Mesenchymal stem cell (in vitro differentiated cells and primary cell): Measurements from ENCODE around the gene C19orf25.

Experiments used
- DNase-seq: peaks from one replicate; pipeline ENCODE4 v3.0.0-alpha.2; 2013
- H2AFZ ChIP-seq: one replicate; pipeline ENCODE4 v1.6.1; 2013; ENCODE audit warnings: low read depth, mild to moderate bottlenecking, control low read depth, inconsistent platforms, low read length, moderate library complexity
- H2AK5ac ChIP-seq: 2 replicates; pipeline ENCODE4 v1.6.1; 2013; ENCODE audit warnings: low read length, moderate library complexity, mild to moderate bottlenecking, inconsistent platforms; ENCODE audit not compliant: severe bottlenecking
- H2BK120ac ChIP-seq: one replicate; pipeline ENCODE4 v1.6.1; 2013; ENCODE audit warnings: low read depth, mild to moderate bottlenecking, inconsistent platforms, low read length, moderate library complexity
- H2BK12ac ChIP-seq, 2 experiments: one replicate each; pipeline ENCODE4 v1.6.1; 2013; ENCODE audit warnings: inconsistent platforms in 2 of 2, low read length in 2 of 2, mild to moderate bottlenecking in 2 of 2, moderate library complexity in 2 of 2, control low read depth in 1 of 2
- H2BK15ac ChIP-seq: one replicate; pipeline ENCODE4 v1.6.1; 2013; ENCODE audit warnings: mild to moderate bottlenecking, low read depth, inconsistent platforms; ENCODE audit not compliant: poor library complexity, severe bottlenecking
- H2BK5ac ChIP-seq: 2 replicates; pipeline ENCODE4 v1.6.1; 2013; ENCODE audit warnings: low read depth, mild to moderate bottlenecking, low read length, control low read depth, inconsistent platforms; ENCODE audit not compliant: poor library complexity, severe bottlenecking
- H3K14ac ChIP-seq, 2 experiments: one replicate each; pipeline ENCODE4 v1.6.1; 2013; ENCODE audit warnings: inconsistent platforms in 2 of 2, low read length in 2 of 2, control low read depth in 1 of 2, mild to moderate bottlenecking in 1 of 2, moderate library complexity in 1 of 2
- H3K18ac ChIP-seq, 2 experiments: one replicate each; pipeline ENCODE4 v1.6.1; 2013; ENCODE audit warnings: inconsistent platforms in 2 of 2, low read length in 2 of 2, control low read depth in 1 of 2, low read depth in 1 of 2, mild to moderate bottlenecking in 1 of 2
- H3K23ac ChIP-seq, 2 experiments: one replicate each; pipeline ENCODE4 v1.6.1; 2013; ENCODE audit warnings: inconsistent platforms in 2 of 2, low read length in 2 of 2, mild to moderate bottlenecking in 2 of 2, moderate library complexity in 2 of 2, control low read depth in 1 of 2
- H3K27ac ChIP-seq: 2 replicates; pipeline ENCODE4 v1.5.1; 2013; ENCODE audit warnings: mild to moderate bottlenecking, moderate library complexity, low read length, control low read depth, inconsistent platforms; ENCODE audit not compliant: poor library complexity, severe bottlenecking
- H3K27me3 ChIP-seq, 2 experiments: 2 replicates each; pipeline versions ENCODE4 v1.6.1 to v1.7.0; 2013; ENCODE audit warnings: low read length in 2 of 2, mild to moderate bottlenecking in 2 of 2, moderate library complexity in 2 of 2, control low read depth in 1 of 2, inconsistent platforms in 1 of 2; ENCODE audit not compliant: control insufficient read depth in 1 of 2, insufficient read depth in 1 of 2
- H3K36me3 ChIP-seq, 2 experiments: 2 replicates each; pipeline versions ENCODE4 v1.6.1 to v1.7.0; 2013; ENCODE audit warnings: low read length in 2 of 2, control low read depth in 1 of 2, inconsistent platforms in 1 of 2, low read depth in 1 of 2, mild to moderate bottlenecking in 1 of 2; ENCODE audit not compliant: insufficient read depth in 2 of 2, control insufficient read depth in 1 of 2
- H3K4ac ChIP-seq, 2 experiments: one replicate each; pipeline ENCODE4 v1.6.1; 2013; ENCODE audit warnings: inconsistent platforms in 2 of 2, low read length in 2 of 2, mild to moderate bottlenecking in 2 of 2, moderate library complexity in 2 of 2, control low read depth in 1 of 2, low read depth in 1 of 2
- H3K4me1 ChIP-seq: 2 replicates; pipeline ENCODE4 v1.6.1; 2013; ENCODE audit warnings: low read depth, low read length, control low read depth; ENCODE audit not compliant: control insufficient read depth, insufficient read depth
- H3K4me2 ChIP-seq: 2 replicates; pipeline ENCODE4 v1.6.1; 2013; ENCODE audit warnings: low read length, mild to moderate bottlenecking, inconsistent platforms; ENCODE audit not compliant: poor library complexity, severe bottlenecking
- H3K4me3 ChIP-seq, 2 experiments: 2 replicates each; pipeline versions ENCODE4 v1.5.1 to v1.7.0; 2013; ENCODE audit warnings: low read length in 2 of 2, mild to moderate bottlenecking in 2 of 2, control low read depth in 1 of 2, low read depth in 1 of 2; ENCODE audit not compliant: insufficient read depth in 1 of 2
- H3K79me1 ChIP-seq: replicated peaks from 2 replicates; pipeline ENCODE4 v1.6.1; 2013; ENCODE audit warnings: mild to moderate bottlenecking, control low read depth, low read length, inconsistent platforms; ENCODE audit not compliant: poor library complexity, severe bottlenecking
- H3K9ac ChIP-seq: 2 replicates; pipeline ENCODE4 v1.7.0; 2013; ENCODE audit warnings: mild to moderate bottlenecking, low read length, moderate library complexity
- H3K9me3 ChIP-seq: 2 replicates; pipeline ENCODE4 v1.7.0; 2013; ENCODE audit warnings: mild to moderate bottlenecking, low read length; ENCODE audit not compliant: control insufficient read depth
- H4K8ac ChIP-seq: one replicate; pipeline ENCODE4 v1.6.1; 2013; ENCODE audit warnings: inconsistent platforms, mild to moderate bottlenecking, low read length, moderate library complexity
- H4K91ac ChIP-seq: one replicate; pipeline ENCODE4 v1.6.1; 2013; ENCODE audit warnings: mild to moderate bottlenecking, low read length, inconsistent platforms
- WGBS: methylation state at CpG from one replicate; pipeline ENCODE4 v1.1.7; 2013; ENCODE audit warnings: mixed read lengths; 5-methylcytosine and 5-hydroxymethylcytosine counted together

C19orf25 gene

DNA sequence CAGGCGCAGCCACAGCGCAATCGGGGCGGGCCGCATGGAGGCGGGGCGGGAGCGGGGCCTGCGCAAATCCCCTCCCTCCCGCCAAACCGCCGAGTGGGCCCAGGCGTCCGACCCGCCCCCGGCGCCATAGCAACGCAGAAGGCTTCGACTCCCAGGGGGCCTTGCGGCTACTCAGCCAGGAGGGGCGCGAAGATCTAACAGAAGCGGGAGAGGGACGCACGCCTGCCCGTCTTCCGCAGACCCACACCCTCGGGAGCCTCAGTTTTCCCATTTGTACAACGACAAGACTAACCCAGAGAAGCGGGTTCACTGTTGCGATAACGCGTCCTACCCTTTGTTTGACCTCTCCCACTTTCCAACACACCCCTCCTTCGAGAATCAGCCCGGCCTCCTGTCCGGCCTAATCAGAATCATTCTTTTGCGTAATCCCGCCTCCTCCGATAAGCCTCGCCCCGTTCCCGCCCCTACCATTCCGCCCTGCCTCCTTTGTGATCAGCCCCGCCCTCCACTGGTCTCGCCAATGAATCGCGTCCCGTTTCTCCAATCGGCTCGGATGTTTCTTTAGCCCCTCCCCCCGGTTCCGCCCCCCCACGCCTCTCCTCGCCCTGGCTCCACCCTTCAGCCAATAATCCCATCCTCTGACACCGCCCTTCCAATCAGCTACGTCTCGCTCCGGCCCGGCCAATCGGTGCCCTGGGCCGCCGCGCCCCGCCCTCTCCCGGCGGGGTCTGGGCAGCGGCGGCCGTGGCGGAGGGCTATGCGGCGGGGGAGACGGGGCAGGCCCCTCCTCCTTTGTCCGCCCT is 11.5 kb upstream of the C19orf25 start, which contains the start of gene PCSK4:
Gene PCSK4, minus strand, starts transcription at position 40 of the 803 bp plus-strand sequence. Its CDS starts 4 bp downstream, at position 36.
- Histone ChIP-seq H3K14ac (peak within 1 kb of the TSS in 1 of 2 experiments; percentile 61), H4K91ac (peak within 1 kb of the TSS; percentile 82), H2AFZ (peak within 1 kb of the TSS; percentile 100), H3K36me3 (peaks cover 0 to 11% of the 10 kb centered on the region in 2 experiments), H3K4me3 (peak within 1 kb of the TSS; percentile 69 to 82), H3K9ac (peak within 1 kb of the TSS; percentile 76), H2BK12ac (peak within 1 kb of the TSS; percentile 56 to 57), H3K27ac (peak within 1 kb of the TSS; percentile 41), H3K9me3 (no peaks in the 10 kb centered on the region), H3K79me1 (peaks cover 5% of the 10 kb centered on the region), H2AK5ac (no peak within 1 kb of the TSS), H3K18ac (peak within 1 kb of the TSS; percentile 74 to 83), H2BK5ac (peak within 1 kb of the TSS; percentile 69), H3K27me3 (peaks cover 3 to 41% of the 10 kb centered on the region in 2 experiments), H3K4me2 (peak within 1 kb of the TSS; percentile 96), H2BK15ac (peak within 1 kb of the TSS; percentile 84), H3K23ac (no peak within 1 kb of the TSS), H2BK120ac (peak within 1 kb of the TSS; percentile 38), H3K4ac (peak within 1 kb of the TSS in 1 of 2 experiments; percentile 54), H4K8ac (peak within 1 kb of the TSS; percentile 92), H3K4me1 (peaks cover 19% of the 10 kb centered on the region)
- DNase-seq = peak; percentile 99
- 1% methylated on average over 71 of the region's 74 CpGs for WGBS

DNA sequence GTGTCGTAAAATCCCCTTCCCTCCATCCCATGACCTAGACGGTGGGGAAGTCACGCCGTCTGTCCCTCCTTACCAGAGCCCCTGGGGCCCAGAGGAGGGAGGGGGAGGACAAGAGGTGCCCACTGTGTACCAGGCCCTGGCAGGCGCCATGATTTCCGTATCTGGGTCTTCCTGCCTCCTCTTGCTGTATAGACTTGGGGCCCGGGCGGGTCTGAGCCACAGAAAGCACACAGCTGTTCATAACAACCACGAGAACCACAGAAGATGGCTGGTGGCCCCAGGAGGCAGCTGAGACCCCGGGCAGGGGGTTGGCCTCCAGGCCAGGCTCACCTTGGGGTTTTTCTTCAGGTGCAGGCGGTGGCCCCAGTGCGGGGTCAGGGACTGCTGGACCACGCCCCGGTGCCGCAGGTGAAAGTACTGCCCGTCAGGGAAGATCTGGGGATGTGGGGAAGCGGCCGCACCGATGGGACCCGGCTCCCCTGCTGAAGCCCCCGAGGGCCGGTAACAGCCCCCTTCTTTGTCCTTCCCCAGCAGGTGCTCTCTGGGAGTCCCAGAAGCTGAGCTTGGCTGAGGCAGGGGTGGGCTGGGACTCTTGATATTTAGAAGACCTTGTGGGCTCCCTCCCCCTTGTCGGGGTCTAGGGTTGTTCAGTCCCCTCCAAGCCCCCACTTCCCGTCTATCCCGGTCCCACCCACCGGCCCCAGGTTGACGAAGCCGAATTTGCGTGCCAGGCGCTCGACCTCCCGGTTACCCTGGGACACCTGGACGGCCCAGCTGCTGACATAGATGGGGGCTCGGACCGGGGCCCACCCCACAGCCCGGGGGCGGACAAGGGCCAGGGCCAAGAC is 10.7 kb upstream of the C19orf25 start:
- H3K36me3 ChIP-seq = peaks cover 0 to 11% of the 10 kb centered on the region in 2 experiments
- peak overlapping the region; percentile 38 for H2BK120ac ChIP-seq
- peak overlapping the region; percentile 84 for H2BK15ac ChIP-seq
- no peak overlapping the region for H3K23ac ChIP-seq
- H2AFZ ChIP-seq = peak overlapping the region; percentile 30
- 49% methylated on average over 36 of the region's 37 CpGs for WGBS
- peak overlapping the region; percentile 69 to 82 for H3K4me3 ChIP-seq
- H3K27me3 ChIP-seq = peaks cover 3 to 34% of the 10 kb centered on the region in 2 experiments
- H3K79me1 ChIP-seq = peaks cover 5% of the 10 kb centered on the region
- H3K4me1 ChIP-seq = peaks cover 19% of the 10 kb centered on the region
- peak overlapping the region in 1 of 2 experiments; percentile 54 for H3K4ac ChIP-seq
- peak overlapping the region in 1 of 2 experiments; percentile 61 for H3K14ac ChIP-seq
- peak overlapping the region; percentile 74 to 83 for H3K18ac ChIP-seq
- no peak overlapping the region for H3K27ac ChIP-seq
- peak overlapping the region in 1 of 2 experiments; percentile 57 for H2BK12ac ChIP-seq
- H3K9ac ChIP-seq = peak overlapping the region; percentile 76
- no peak for DNase-seq
- H2AK5ac ChIP-seq = no peak overlapping the region
- H3K9me3 ChIP-seq = no peaks in the 10 kb centered on the region
- H3K4me2 ChIP-seq = peak overlapping the region; percentile 96
- peak overlapping the region; percentile 92 for H4K8ac ChIP-seq
- H4K91ac ChIP-seq = peak overlapping the region; percentile 37
- H2BK5ac ChIP-seq = peak overlapping the region; percentile 69

- no peak overlapping the region for H3K4me2 ChIP-seq
- H4K8ac ChIP-seq = peak overlapping the region; percentile 12
- no peak overlapping the region for H3K4me3 ChIP-seq
- no peak overlapping the region for H2BK5ac ChIP-seq
- no peak overlapping the region for H2BK12ac ChIP-seq
- H3K9me3 ChIP-seq = no peaks in the 10 kb centered on the region
- 94% methylated on average over 11 of the region's 11 CpGs for WGBS
- H3K23ac ChIP-seq = no peak overlapping the region
- H2BK120ac ChIP-seq = no peak overlapping the region
- H3K27ac ChIP-seq = no peak overlapping the region
- no peak overlapping the region for H3K18ac ChIP-seq
- H3K14ac ChIP-seq = no peak overlapping the region
- peaks cover 19% of the 10 kb centered on the region for H3K4me1 ChIP-seq
- H4K91ac ChIP-seq = peak overlapping the region; percentile 55
- H3K4ac ChIP-seq = no peak overlapping the region
- no peak overlapping the region for H2BK15ac ChIP-seq
- peaks cover 5% of the 10 kb centered on the region for H3K79me1 ChIP-seq
- H3K36me3 ChIP-seq = peaks cover 0 to 16% of the 10 kb centered on the region in 2 experiments
- no peak overlapping the region for H3K9ac ChIP-seq
- no peak for DNase-seq
- H2AK5ac ChIP-seq = no peak overlapping the region
- no peak overlapping the region for H2AFZ ChIP-seq
- H3K27me3 ChIP-seq = peaks cover 3 to 21% of the 10 kb centered on the region in 2 experiments
These were observed 9.2 kb upstream of the C19orf25 start for GRCh38 chr19:1488282-1488601.
